ENCODE measurements around the gene P3H4.

DNA sequence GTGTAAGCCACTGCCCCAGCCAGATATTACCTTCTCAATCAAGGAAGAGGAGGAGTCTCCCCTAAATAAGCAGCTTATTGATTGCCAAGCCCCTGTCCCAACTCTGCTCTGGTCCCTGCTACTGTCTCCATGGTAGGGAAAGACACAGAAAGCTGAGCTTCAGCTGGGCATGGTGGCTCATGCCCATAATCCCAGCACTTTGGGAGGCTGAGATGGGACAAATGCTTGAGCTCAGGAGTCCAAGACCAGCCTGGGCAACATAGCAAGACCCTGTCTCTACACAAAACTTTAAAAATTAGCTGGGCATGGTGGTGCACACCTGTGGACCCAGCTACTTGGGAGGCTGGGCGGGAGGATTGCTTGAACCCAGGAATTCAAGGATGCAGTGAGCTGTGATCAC, 31.8 kb downstream of the P3H4 start:
- TF ChIP-seq, protein P1, sequence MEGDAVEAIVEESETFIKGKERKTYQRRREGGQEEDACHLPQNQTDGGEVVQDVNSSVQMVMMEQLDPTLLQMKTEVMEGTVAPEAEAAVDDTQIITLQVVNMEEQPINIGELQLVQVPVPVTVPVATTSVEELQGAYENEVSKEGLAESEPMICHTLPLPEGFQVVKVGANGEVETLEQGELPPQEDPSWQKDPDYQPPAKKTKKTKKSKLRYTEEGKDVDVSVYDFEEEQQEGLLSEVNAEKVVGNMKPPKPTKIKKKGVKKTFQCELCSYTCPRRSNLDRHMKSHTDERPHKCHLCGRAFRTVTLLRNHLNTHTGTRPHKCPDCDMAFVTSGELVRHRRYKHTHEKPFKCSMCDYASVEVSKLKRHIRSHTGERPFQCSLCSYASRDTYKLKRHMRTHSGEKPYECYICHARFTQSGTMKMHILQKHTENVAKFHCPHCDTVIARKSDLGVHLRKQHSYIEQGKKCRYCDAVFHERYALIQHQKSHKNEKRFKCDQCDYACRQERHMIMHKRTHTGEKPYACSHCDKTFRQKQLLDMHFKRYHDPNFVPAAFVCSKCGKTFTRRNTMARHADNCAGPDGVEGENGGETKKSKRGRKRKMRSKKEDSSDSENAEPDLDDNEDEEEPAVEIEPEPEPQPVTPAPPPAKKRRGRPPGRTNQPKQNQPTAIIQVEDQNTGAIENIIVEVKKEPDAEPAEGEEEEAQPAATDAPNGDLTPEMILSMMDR (conservative IDR thresholded peaks at IDR 0.05; ENCODE audit: low read length) = no peak
- TF ChIP-seq EZH2phosphoT487 (IDR thresholded peaks at IDR 0.05; ENCODE audit: borderline replicate concordance, low read depth, low read length) = no peak

All from OCI-LY7 (cell line).